WI38 (cell line): ENCODE results near the gene CCDC169.

ENCODE experiments used
- H3K4me3 ChIP-seq: 2 replicates; pipeline ENCODE4 v1.5.1; 2011; ENCODE audit warnings: low read depth, mild to moderate bottlenecking, control low read depth, low read length
- CTCF ChIP-seq: IDR thresholded peaks from 2 replicates; pipeline ENCODE4 v1.5.1; 2012; ENCODE audit warnings: low read depth, mild to moderate bottlenecking, control low read depth, low read length

CCDC169 gene

GRCh38 chr13:36258831-36259230, 38.8 kb downstream of the CCDC169 start:
- TF ChIP-seq CTCF = no peak
- H3K4me3 ChIP-seq = no peak overlapping the region

GRCh38 chr13:36251526-36251925, 46.1 kb downstream of the CCDC169 start:
- no peak overlapping the region for H3K4me3 ChIP-seq
- no peak for TF ChIP-seq CTCF

GRCh38 chr13:36251017-36251416, 46.6 kb downstream of the CCDC169 start:
- TF ChIP-seq CTCF = no peak
- no peak overlapping the region for H3K4me3 ChIP-seq

GRCh38 chr13:36248700-36249099, 48.9 kb downstream of the CCDC169 start:
- TF ChIP-seq CTCF = no peak
- H3K4me3 ChIP-seq = no peak overlapping the region

- no peak overlapping the region for H3K4me3 ChIP-seq
- no peak for TF ChIP-seq CTCF
Measured at GRCh38 chr13:36244990-36245389, 52.6 kb downstream of the CCDC169 start.

GRCh38 chr13:36244073-36244472, 53.5 kb downstream of the CCDC169 start:
- TF ChIP-seq CTCF = no peak
- no peak overlapping the region for H3K4me3 ChIP-seq

- H3K4me3 ChIP-seq = no peak overlapping the region
- TF ChIP-seq CTCF = no peak
Measured at GRCh38 chr13:36242761-36243160, 54.9 kb downstream of the CCDC169 start.
